Panc1 (cell line): ENCODE measurements around the gene PIK3R1. TPM values are rescaled to one million over a fixed set of nuclear protein-coding genes. Genes with fewer than 3 reads are reported as not detected.

ENCODE experiments used
- ATAC-seq: fragments of 200-7000 bp; cut with Tn5 transposase; 2 replicates; pipeline ENCODE4 v1.9.1; 2020; ENCODE audit warnings: mild to moderate bottlenecking, moderate library complexity
- BruUV-seq: library from RNA; stranded (reverse); fragments of 400-500 nt; replicated peaks from 2 replicates; lab custom pipeline; 2021; lab: Mats Ljungman, UMichigan
- CTCF ChIA-PET: fragments of 300-600 bp; sonication (Branson Sonifier 250); formaldehyde crosslinking; loops from one replicate; lab custom pipeline; 2022; ENCODE audit warnings: antibody characterized with exemption; lab: Charles Lee
- POLR2A ChIA-PET: fragments of 300-600 bp; sonication (Branson Sonifier 250); formaldehyde crosslinking; loops from one replicate; lab custom pipeline; 2022; ENCODE audit warnings: antibody characterized with exemption; lab: Charles Lee
- DNase-seq: peaks from one replicate; pipeline ENCODE4 v3.0.0-alpha.2; 2010; ENCODE audit warnings: low read depth, low spot score
- H3K27ac ChIP-seq: 2 replicates; pipeline ENCODE4 v1.5.1; 2011; ENCODE audit warnings: mild to moderate bottlenecking, low read length, inconsistent platforms
- H3K27me3 ChIP-seq: fragments of 200-500 bp; sonication (Bioruptor generic); 2 replicates; pipeline ENCODE4 v1.6.0; 2014; ENCODE audit warnings: low read length, inconsistent platforms; ENCODE audit not compliant: control insufficient read depth, insufficient read depth
- H3K36me3 ChIP-seq: fragments of 200-500 bp; sonication (Bioruptor generic); 2 replicates; pipeline ENCODE4 v1.5.1; 2014; ENCODE audit warnings: inconsistent platforms, mild to moderate bottlenecking, low read length, moderate library complexity; ENCODE audit not compliant: control insufficient read depth, insufficient read depth
- H3K4me1 ChIP-seq: 2 replicates; pipeline ENCODE4 v1.5.1; 2011; ENCODE audit warnings: inconsistent platforms, mild to moderate bottlenecking, low read length, moderate library complexity; ENCODE audit not compliant: control insufficient read depth, insufficient read depth
- H3K4me3 ChIP-seq, 2 experiments: 2 replicates each; pipeline ENCODE4 v1.5.1; 2011 to 2012; ENCODE audit warnings: low read depth in 2 of 2, low read length in 2 of 2, mild to moderate bottlenecking in 2 of 2, inconsistent platforms in 1 of 2, moderate library complexity in 1 of 2
- H3K9me3 ChIP-seq: fragments of 200-500 bp; sonication (Bioruptor generic); 2 replicates; pipeline ENCODE4 v1.5.1; 2014; ENCODE audit warnings: low read depth, mild to moderate bottlenecking, inconsistent platforms, low read length, moderate library complexity; ENCODE audit not compliant: control insufficient read depth, insufficient read depth
- CTCF ChIP-seq: fragments of 450-650 bp; IDR thresholded peaks from 2 replicates; pipeline ENCODE4 v1.5.1; 2017; ENCODE audit warnings: mild to moderate bottlenecking
- POLR2AphosphoS5 ChIP-seq: IDR thresholded peaks from 2 replicates; pipeline ENCODE4 v1.6.1; 2012; ENCODE audit warnings: mild to moderate bottlenecking, low read depth, low read length, moderate library complexity
- REST ChIP-seq, 2 experiments: IDR thresholded peaks; 2 replicates each; pipeline ENCODE4 v1.6.1; 2011 to 2012; ENCODE audit warnings: low read depth in 2 of 2, control low read depth in 1 of 2, low read length in 1 of 2, mild to moderate bottlenecking in 1 of 2, moderate library complexity in 1 of 2; ENCODE audit not compliant: insufficient read depth in 1 of 2
- SIN3A ChIP-seq: IDR thresholded peaks from 2 replicates; pipeline ENCODE4 v1.6.1; 2012; ENCODE audit warnings: low read depth, mild to moderate bottlenecking, low read length, moderate library complexity, borderline replicate concordance; ENCODE audit not compliant: insufficient read depth
- TCF7L2 ChIP-seq: IDR thresholded peaks from 2 replicates; pipeline ENCODE4 v1.6.1; 2011; ENCODE audit warnings: mild to moderate bottlenecking, low read depth, low read length, inconsistent platforms
- in situ Hi-C: cut with HindIII; loops from 2 replicates; pipeline ENCODE4 v1.10.0; 2016; ENCODE audit warnings: low sequenced_read_pairs, low pct_unique_long_range_greater_than_20kb
- intact Hi-C: fragments of 100-400 bp; cut with micrococcal nuclease; formaldehyde crosslinking; loops from one replicate; pipeline ENCODE4 v1.10.0; 2022; ENCODE audit not compliant: unreplicated experiment
- total RNA-seq: library from RNA; stranded (reverse); gene quantifications from one replicate; pipeline ENCODE4 v1.2.1, GENCODE V29; 2021; ENCODE audit not compliant: unreplicated experiment

Gene PIK3R1
- total RNA-seq, 1 experiment from 2014 or later: 23.4 TPM

- Histone ChIP-seq H3K4me1 (peaks cover 16% of the 10 kb centered on the region), H3K27ac (no peak overlapping the region), H3K9me3 (no peaks in the 10 kb centered on the region), H3K27me3 (no peaks in the 10 kb centered on the region), H3K4me3 (no peak overlapping the region), H3K36me3 (peaks cover 15% of the 10 kb centered on the region)
- no TSS peak for BruUV-seq
- in situ Hi-C loops: no loop called here
- intact Hi-C loops: no loop called here
- ChIA-PET CTCF (no interaction called here), POLR2A (no interaction called here)
- DNase-seq (no peak), ATAC-seq (no peak)
- TF ChIP-seq POLR2AphosphoS5: no peak
Measured at GRCh38 chr5:68290847-68291246, 75.3 kb downstream of the PIK3R1 start.

- ATAC-seq (no peak), DNase-seq (no peak)
- CTCF ChIA-PET: no interaction called here
- Histone ChIP-seq H3K4me3 (no peak overlapping the region), H3K36me3 (peaks cover 21% of the 10 kb centered on the region), H3K27me3 (no peaks in the 10 kb centered on the region), H3K9me3 (no peaks in the 10 kb centered on the region), H3K27ac (no peak overlapping the region), H3K4me1 (peaks cover 11% of the 10 kb centered on the region)
- in situ Hi-C loops (no loop called here), intact Hi-C loops (no loop called here)
- POLR2A ChIA-PET: no interaction called here
- no peak for TF ChIP-seq REST (IDR thresholded peaks at IDR 0.05; ENCODE audit: insufficient read depth in 1 of 2, low read depth in 2 of 2, low read length in 1 of 2)
- TF ChIP-seq POLR2AphosphoS5: no peak
- no peak for TF ChIP-seq CTCF
- no peak for TF ChIP-seq SIN3A
- no peak for TF ChIP-seq TCF7L2
- no TSS peak for BruUV-seq
Measured at GRCh38 chr5:68292316-68292715, 76.8 kb downstream of the PIK3R1 start.

GRCh38 chr5:68295772-68296171 lies 80.2 kb downstream of the PIK3R1 start:
- BruUV-seq: no TSS peak
- intact Hi-C loops (no loop called here), in situ Hi-C loops (no loop called here)
- no peak overlapping the region for H3K4me3 ChIP-seq
- H3K27me3 ChIP-seq: no peaks in the 10 kb centered on the region
- H3K27ac ChIP-seq: no peak overlapping the region
- H3K4me1 ChIP-seq: no peaks in the 10 kb centered on the region
- DNase-seq (no peak), ATAC-seq (no peak)
- TF ChIP-seq CTCF (no peak), SIN3A (no peak), REST (IDR thresholded peaks at IDR 0.05; ENCODE audit: insufficient read depth in 1 of 2, low read depth in 2 of 2, low read length in 1 of 2) (no peak), POLR2AphosphoS5 (no peak)
- H3K36me3 ChIP-seq: peaks cover 24% of the 10 kb centered on the region
- H3K9me3 ChIP-seq: no peaks in the 10 kb centered on the region
- POLR2A ChIA-PET: no interaction called here
- CTCF ChIA-PET: no interaction called here
